HUES48 (cell line): ENCODE measurements around the gene AP1G1.

Experiments used
- H3K27ac ChIP-seq: one replicate; pipeline ENCODE4 v1.7.0; 2013; ENCODE audit warnings: low read depth, low read length, inconsistent platforms
- H3K27me3 ChIP-seq: 2 replicates; pipeline ENCODE4 v1.6.1; 2013; ENCODE audit warnings: mild to moderate bottlenecking, low read length; ENCODE audit not compliant: control insufficient read depth, insufficient read depth
- H3K36me3 ChIP-seq: 2 replicates; pipeline ENCODE4 v1.6.1; 2013; ENCODE audit warnings: low read length; ENCODE audit not compliant: control insufficient read depth, insufficient read depth
- H3K4me1 ChIP-seq: 2 replicates; pipeline ENCODE4 v1.6.1; 2013; ENCODE audit warnings: mild to moderate bottlenecking, low read length; ENCODE audit not compliant: control insufficient read depth, insufficient read depth
- H3K4me3 ChIP-seq: 2 replicates; pipeline ENCODE4 v1.5.1; 2013; ENCODE audit warnings: mild to moderate bottlenecking, low read depth, low read length
- H3K9ac ChIP-seq: 2 replicates; pipeline ENCODE4 v1.6.1; 2013; ENCODE audit warnings: mild to moderate bottlenecking, low read depth, low read length, moderate library complexity
- H3K9me3 ChIP-seq: 2 replicates; pipeline ENCODE4 v1.6.1; 2013; ENCODE audit warnings: low read length; ENCODE audit not compliant: control insufficient read depth, insufficient read depth

The AP1G1 gene

GRCh38 chr16:71724320-71724751 is 84.3 kb downstream of the AP1G1 start, which contains the start of gene PHLPP2:
Gene PHLPP2, minus strand, starts transcription at chr16:71724701. Its CDS starts 9,906 bp downstream, at chr16:71714795.
- H3K9ac ChIP-seq, result peak within 1 kb of the TSS; percentile 81; the same call in 1 of the 2 replicates
- 0 out of 2 replicates have a peak, but pooled peaks cover 3% of the 10 kb centered on the region for H3K27me3 ChIP-seq
- H3K27ac ChIP-seq, result peak within 1 kb of the TSS; percentile 77
- peaks cover 9% of the 10 kb centered on the region for H3K4me1 ChIP-seq
- H3K4me3 ChIP-seq, result peak within 1 kb of the TSS; percentile 91
- no peaks in the 10 kb centered on the region for H3K36me3 ChIP-seq
- H3K9me3 ChIP-seq, result no peaks in the 10 kb centered on the region

- peak overlapping the region; percentile 77 for H3K27ac ChIP-seq
- H3K36me3 ChIP-seq, result 0 out of 2 replicates have a peak, but pooled peaks cover 2% of the 10 kb centered on the region
- peaks cover 9% of the 10 kb centered on the region for H3K4me1 ChIP-seq
- no peaks in the 10 kb centered on the region for H3K9me3 ChIP-seq
- H3K27me3 ChIP-seq, result 0 out of 2 replicates have a peak, but pooled peaks cover 3% of the 10 kb centered on the region
- H3K4me3 ChIP-seq, result peak overlapping the region; percentile 91
- peak overlapping the region; percentile 81; the same call in 1 of the 2 replicates for H3K9ac ChIP-seq
These were observed 84.9 kb downstream of the AP1G1 start for GRCh38 chr16:71723537-71724319.

DNA sequence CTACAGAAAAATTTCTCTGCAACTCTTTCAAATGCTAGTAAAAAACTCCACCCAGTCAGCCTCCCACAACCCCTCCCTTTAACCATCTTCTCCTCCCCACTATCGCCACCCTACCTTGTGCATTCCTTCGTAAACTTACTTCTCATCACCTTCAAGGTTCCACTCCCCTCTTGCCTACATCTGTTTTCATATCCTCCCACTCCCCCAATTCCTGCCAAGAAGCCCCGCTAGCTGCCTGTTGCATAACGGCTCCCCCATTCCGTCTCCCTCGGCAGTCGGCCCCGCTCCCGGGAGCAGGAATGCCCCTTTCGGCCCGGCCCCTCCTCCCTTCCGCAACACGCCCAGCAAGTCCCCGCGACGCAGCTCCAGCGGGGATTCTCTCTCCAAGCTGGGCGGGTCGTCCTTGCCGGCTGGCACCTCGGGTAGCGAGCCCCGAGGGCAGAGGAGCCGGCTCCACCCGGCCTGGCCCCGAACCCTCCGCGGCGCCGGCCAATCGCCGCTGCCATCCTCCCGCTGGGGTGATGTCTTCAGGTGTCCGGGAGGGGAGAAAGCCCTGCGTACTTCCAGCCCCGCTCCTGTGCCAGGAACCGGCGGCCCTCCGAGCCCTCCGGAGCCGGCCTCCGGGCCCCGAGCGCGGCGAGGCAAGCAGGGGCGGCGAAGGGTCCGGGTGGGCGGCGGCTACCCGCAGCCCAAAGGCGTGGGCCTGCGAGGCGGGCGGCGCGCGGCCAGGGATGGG is 85.7 kb downstream of the AP1G1 start:
- H3K4me1 ChIP-seq, result peaks cover 9% of the 10 kb centered on the region
- H3K27me3 ChIP-seq, result 0 out of 2 replicates have a peak, but pooled peaks cover 3% of the 10 kb centered on the region
- peak overlapping the region; percentile 91 for H3K4me3 ChIP-seq
- peak overlapping the region; percentile 77 for H3K27ac ChIP-seq
- 0 out of 2 replicates have a peak, but pooled peaks cover 4% of the 10 kb centered on the region for H3K36me3 ChIP-seq
- H3K9ac ChIP-seq, result peak overlapping the region; percentile 81
- H3K9me3 ChIP-seq, result no peaks in the 10 kb centered on the region

- no peak overlapping the region for H3K9ac ChIP-seq
- no peaks in the 10 kb centered on the region for H3K9me3 ChIP-seq
- H3K36me3 ChIP-seq, result 0 out of 2 replicates have a peak, but pooled peaks cover 4% of the 10 kb centered on the region
- H3K27me3 ChIP-seq, result 0 out of 2 replicates have a peak, but pooled peaks cover 3% of the 10 kb centered on the region
- H3K27ac ChIP-seq, result no peak overlapping the region
- H3K4me1 ChIP-seq, result peaks cover 9% of the 10 kb centered on the region
- no peak overlapping the region for H3K4me3 ChIP-seq
These were observed 87.4 kb downstream of the AP1G1 start for GRCh38 chr16:71721066-71721740.

DNA sequence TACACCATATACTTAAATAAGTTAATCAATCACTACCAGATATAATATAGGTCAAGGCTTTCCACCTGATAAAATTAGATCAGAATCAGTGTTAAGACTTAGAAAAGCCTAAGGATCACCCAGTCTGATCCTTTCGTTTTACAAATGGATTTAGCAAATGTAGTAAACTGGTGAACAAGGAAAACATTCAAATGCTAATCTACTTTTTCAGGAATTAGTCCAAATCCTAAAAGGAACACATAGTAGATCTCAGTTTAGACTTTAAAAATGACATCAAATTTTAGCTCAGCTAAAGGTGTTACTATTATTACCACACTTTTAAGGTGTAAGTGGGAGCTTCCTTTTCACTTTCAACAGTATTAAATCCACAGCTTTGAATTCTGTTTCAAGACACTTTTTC is 96.1 kb downstream of the AP1G1 start:
- H3K27ac ChIP-seq, result peak overlapping the region; percentile 74
- H3K27me3 ChIP-seq, result no peaks in the 10 kb centered on the region
- no peaks in the 10 kb centered on the region for H3K9me3 ChIP-seq
- peaks cover 12% of the 10 kb centered on the region for H3K36me3 ChIP-seq
- no peak overlapping the region for H3K9ac ChIP-seq
- peak overlapping the region; percentile 23; the same call in 1 of the 2 replicates for H3K4me3 ChIP-seq
- peaks cover 52% of the 10 kb centered on the region for H3K4me1 ChIP-seq

DNA sequence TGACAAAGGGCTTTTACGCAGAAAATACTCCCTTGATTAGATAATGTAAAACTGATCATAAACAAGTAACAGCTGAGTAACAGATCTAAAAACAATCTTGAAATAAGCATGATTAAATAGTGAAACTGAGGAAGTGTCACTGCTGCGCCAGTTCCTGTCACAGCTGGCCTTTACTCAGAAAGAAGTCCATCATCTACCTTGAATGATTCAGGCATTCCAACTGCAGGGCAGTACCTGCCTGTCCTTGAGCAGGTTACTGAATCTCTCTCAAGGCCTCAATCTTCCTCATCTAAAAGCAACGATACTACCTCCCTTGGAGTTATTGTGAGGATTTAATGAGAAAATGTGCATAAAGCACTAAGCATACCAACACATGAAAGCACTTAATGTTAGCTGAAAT is 96.8 kb downstream of the AP1G1 start:
- Histone ChIP-seq H3K36me3 (peaks cover 12% of the 10 kb centered on the region), H3K9me3 (no peaks in the 10 kb centered on the region), H3K4me1 (peaks cover 56% of the 10 kb centered on the region), H3K27me3 (no peaks in the 10 kb centered on the region), H3K9ac (no peak overlapping the region), H3K4me3 (peak overlapping the region; percentile 23; the same call in 1 of the 2 replicates), H3K27ac (peak overlapping the region; percentile 74)

DNA sequence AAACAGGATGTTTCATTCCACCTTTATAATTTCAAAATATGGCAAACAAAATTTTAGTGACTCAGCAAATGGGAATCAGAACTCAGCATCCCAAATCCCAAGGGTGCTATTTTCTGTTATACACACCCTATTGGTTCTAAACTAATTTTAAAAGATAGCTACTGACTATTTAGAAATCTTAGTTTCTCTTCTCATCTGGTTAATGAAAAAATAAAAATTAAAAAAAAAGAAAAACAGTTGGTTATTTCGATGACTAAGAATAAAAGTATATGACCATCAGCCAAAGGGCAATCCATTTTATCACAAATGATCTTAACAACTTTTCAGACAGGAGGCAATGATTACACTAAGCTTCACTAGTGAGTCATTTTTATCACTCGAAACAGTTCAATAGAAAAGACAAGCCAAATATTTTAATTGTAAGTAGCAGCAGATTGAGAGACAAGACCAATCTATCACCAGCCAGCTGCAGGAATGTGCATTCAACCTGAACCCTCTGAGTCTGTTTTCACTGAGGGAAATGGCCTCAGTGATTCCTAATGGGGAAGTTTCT is 99.3 kb downstream of the AP1G1 start:
- no peak overlapping the region for H3K27ac ChIP-seq
- peaks cover 73% of the 10 kb centered on the region for H3K4me1 ChIP-seq
- no peak overlapping the region for H3K9ac ChIP-seq
- no peaks in the 10 kb centered on the region for H3K9me3 ChIP-seq
- H3K4me3 ChIP-seq, result no peak overlapping the region
- no peaks in the 10 kb centered on the region for H3K27me3 ChIP-seq
- peaks cover 8% of the 10 kb centered on the region; the same call in 1 of the 2 replicates for H3K36me3 ChIP-seq

GRCh38 chr16:71708696-71709095 is 99.9 kb downstream of the AP1G1 start:
- Histone ChIP-seq H3K4me1 (peaks cover 72% of the 10 kb centered on the region), H3K27ac (no peak overlapping the region), H3K27me3 (no peaks in the 10 kb centered on the region), H3K36me3 (peaks cover 6% of the 10 kb centered on the region; the same call in 1 of the 2 replicates), H3K9me3 (no peaks in the 10 kb centered on the region), H3K4me3 (no peak overlapping the region), H3K9ac (no peak overlapping the region)

DNA sequence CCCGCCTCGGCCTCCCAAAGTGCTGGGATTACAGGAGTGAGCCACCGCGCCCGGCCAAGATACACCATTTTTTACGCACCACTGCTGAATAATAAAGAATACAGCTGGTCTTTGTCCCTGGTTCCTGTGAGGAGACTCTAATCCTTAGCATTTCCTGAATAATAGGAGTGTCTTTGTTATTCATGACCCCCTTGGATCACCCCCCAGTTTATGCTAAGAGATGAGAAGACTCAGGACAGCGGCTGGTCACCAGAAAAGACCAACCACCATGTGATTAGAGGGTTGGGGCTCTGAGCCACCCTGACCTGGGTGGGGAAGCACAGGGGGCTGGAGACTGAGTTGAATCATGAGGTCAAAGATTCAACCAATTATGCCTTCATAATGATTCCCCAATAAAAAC is 101.4 kb downstream of the AP1G1 start:
- Histone ChIP-seq H3K4me3 (no peak overlapping the region), H3K9me3 (no peaks in the 10 kb centered on the region), H3K36me3 (peaks cover 1% of the 10 kb centered on the region), H3K4me1 (peaks cover 57% of the 10 kb centered on the region), H3K27ac (peak overlapping the region; percentile 94), H3K9ac (peak overlapping the region; percentile 38; the same call in 1 of the 2 replicates), H3K27me3 (no peaks in the 10 kb centered on the region)

DNA sequence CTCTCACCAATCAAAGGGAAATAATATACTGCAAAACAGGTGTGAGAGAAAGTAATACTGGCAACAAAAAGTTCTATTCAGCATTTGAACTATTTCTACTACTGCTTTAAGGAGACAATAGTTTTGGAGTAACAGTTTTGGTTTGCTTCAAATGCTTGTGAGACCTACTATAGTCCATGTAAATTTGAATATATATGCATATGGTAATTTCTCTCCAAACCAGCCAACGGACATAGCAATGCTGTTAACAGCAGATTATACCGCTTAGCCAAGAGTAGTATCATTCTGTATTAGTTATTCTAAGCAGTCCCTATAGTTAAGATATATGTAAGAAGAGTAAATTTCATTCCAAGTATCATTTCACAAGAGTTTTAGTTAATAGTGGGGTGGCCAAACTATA is 102.6 kb downstream of the AP1G1 start:
- Histone ChIP-seq H3K4me1 (peaks cover 47% of the 10 kb centered on the region), H3K4me3 (peak overlapping the region; percentile 17; the same call in 1 of the 2 replicates), H3K36me3 (peaks cover 12% of the 10 kb centered on the region), H3K27me3 (no peaks in the 10 kb centered on the region), H3K9me3 (no peaks in the 10 kb centered on the region), H3K27ac (no peak overlapping the region), H3K9ac (no peak overlapping the region)
